AG08395 (cell line): ENCODE measurements around the gene SLC8B1.

ENCODE experiments used
- DNase-seq: peaks from one replicate; pipeline ENCODE4 v3.0.0; 2012; ENCODE audit warnings: mixed read lengths, low spot score

The SLC8B1 gene

DNA sequence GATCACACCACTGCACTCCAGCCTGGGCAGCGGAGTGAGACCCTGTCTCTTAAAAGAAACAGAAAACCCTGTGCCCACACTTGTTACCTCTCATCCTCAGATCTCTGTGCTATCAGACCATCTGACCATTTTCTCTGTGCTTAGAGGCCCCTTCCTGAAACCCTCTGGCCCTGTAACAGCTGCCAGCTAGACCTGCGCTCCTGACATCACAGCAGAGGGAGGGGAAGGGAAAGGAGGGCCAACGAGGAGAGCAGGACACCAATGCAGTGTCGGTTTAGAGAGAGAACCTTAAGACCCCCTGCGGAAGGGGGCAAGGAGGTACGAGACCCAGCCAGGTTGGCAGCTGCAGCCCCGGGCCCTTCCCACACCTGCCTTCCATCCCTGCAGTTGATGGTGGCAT lies 42.4 kb downstream of the SLC8B1 start:
- DNase-seq: no peak

DNA sequence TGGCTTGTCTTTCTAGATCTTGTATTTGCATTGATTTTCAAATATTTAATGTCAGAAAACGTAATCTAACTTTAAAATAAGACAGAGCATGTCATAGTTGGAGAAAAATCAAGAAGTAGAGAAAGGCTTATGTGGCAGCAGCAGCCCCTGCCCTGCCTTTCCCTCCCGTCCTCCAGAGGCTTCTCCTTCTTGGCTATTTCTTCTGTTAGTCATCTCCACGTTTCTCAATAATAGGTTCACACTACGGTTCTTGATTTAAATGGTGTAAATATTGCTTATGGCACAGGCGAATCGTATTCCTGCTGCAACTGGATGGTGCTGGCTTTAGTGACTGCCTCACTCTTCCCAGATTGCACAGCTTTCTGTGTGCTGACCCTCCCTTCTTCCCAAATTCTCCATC lies 42.8 kb downstream of the SLC8B1 start:
- peak; percentile 64 for DNase-seq

DNA sequence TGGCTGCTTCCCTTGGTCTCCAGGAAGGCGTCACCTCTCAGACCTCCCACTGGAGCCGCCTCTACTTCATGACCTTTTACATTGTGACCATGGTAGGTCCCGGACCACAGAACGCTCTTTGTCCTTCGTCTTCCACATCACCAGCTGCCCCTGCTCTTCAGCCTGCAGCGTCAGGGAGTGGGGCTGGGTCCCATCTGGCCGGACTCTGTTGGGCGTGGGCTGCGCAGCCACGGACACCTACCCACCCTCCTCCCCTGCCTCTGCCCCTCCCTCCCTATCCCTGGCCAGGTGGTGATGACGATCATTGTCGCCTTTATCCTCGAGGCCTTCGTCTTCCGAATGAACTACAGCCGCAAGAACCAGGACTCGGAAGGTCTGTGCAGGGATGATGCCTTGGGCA lies 43.3 kb downstream of the SLC8B1 start:
- no peak for DNase-seq

DNA sequence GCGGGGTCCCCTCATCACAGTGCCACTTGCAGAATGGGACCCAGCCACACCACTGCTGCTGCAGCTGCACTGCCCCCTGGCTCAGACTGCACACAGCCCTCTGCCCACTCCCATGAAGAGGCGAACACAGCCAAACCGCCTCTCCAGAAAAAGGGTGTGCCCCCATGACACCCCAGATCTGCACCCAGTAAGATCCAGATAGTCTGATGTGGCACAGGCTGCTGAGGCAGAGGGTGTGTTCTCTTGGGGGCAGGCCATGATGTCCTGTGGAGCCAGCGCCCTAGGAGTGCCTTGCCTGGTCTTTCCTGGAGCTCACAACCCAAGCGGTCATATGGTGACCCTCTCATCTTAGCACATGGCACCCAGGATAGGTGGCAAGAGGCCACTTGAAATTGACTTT lies 44.4 kb downstream of the SLC8B1 start:
- DNase-seq: no peak

DNA sequence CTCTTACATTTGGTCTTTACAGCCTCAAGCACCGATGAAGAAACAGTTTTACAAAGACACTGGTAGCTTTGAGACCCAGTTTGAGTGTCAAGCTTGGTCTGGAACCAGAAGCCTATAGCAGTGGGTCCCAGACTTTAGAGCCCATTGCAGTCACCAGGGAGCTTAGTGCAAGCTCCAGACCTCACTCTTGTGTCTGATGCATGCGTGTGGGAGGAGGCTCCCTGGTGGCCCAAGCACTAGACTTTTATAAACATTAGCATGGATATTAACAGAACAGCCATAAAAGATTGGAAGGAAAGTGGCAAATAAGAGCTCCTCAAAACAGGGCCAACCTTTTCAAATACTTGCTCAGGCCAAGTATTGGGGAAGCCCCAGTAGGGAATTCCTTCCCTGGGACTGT lies 45.5 kb downstream of the SLC8B1 start:
- no peak for DNase-seq

DNA sequence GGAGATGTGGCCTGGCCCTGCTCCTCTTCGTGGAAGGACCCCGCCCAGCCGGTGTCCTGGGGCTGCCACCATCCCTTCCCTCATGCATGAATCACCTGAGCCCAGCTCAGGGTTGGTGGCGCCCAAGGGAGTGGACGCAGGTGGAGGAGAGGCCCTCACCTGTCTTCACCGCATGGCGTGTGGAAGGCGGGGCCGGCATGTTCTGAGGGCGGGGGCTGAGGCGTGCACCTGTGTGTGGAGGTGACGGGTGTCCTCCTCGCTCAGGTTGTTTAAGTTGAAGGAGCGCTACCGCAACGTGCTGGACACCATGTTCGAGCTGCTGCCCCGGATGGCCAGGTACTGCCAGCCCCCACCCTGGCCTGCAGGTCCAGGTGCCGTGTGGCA lies 47.0 kb downstream of the SLC8B1 start:
- no peak for DNase-seq

DNA sequence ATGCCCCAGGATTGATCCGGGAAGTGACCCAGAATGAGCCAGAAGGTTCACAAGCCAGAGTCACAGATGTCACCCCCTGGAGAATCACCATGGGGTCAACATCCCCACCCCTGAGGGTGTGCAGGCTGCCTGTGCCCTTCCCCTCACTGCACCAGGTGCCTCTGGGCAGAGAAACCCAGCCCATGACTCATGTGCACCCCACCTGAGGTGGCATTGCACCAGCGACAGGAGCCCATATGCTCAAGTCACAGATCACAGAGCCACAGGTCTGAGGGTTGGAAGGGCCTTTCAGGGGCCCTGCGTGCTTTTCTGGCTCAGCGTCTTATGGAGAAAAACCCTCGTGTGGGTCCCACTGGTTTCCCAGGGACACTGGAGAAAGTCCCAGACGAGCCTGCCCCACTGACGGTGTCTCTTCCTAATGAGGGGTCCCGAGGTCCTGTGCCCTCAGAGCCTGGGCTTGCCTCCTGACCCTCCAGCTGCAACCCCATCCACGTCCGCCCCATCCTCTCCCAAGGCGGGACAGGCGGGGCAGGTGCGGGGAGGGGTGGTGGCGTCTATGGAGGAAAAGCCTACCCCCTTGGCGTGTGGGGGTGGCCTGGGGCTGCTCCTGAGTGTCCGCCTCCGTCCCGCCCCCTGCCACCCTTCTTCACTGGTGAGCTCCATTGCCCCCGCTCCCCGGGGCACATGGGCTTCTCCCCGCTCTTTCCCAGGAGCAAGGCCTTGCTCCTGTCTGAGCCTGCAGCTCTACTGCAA lies 47.6 kb downstream of the SLC8B1 start:
- DNase-seq: no peak

DNA sequence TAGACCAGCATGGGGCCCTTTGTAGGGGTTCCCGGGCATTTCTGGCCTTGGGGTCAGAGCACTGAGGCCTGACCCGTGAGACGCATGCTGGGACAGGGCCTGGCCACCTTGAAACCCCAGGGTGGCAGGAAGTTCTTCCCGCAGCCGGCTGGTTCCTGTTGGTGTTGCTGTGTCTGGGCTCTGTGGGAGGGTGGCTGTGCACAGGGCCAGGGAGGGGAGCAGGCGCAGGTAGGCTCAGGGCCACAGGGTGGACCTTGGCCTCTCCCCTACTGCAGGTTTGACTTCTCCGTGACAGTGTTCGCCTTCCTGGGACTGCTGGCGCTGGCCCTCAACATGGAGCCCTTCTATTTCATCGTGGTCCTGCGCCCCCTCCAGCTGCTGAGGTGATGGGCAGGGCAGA lies 48.2 kb downstream of the SLC8B1 start:
- DNase-seq: no peak

DNA sequence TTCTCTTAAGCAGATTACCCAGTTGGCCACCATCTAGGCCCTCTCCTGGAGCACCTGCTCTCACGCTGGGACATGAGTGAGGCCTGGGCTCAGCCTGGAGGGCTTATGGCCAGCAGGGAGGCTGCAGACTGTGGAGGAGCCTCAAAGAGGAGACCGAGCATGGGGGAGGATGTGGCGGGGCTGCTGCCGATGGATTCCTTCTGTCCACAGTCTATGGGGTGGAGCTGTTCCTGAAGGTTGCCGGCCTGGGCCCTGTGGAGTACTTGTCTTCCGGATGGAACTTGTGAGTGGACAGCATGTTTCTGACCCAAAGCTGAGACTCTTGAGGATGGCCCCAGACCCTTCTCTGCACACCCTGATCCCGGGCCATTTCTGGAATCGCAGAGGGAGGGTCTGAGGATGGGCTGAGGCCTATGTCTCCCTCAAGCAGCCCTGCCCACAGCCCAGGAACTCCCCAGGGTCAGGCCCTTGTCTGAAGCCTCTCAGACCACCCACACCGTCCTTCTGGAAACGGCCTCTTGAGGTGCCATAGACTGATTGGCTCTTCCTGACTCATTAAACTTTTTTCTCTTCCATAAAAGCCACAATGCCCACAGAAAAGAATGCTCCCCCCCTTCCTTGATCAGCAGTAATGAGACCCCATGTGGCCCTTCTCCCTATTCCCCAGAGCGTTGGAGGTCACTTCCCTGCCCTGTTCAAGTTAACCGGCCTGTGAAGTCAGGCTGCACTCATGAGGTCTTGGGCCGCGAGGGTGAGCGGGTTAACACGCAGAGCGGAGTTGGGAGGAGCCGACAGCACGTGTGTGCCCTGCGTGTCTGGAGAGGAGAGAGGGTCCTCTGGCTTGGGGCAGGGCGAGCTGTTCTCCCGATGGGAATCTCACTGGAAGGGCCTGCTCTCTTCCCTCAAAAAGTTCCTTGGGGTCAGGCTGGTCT lies 49.0 kb downstream of the SLC8B1 start:
- DNase-seq: no peak

DNA sequence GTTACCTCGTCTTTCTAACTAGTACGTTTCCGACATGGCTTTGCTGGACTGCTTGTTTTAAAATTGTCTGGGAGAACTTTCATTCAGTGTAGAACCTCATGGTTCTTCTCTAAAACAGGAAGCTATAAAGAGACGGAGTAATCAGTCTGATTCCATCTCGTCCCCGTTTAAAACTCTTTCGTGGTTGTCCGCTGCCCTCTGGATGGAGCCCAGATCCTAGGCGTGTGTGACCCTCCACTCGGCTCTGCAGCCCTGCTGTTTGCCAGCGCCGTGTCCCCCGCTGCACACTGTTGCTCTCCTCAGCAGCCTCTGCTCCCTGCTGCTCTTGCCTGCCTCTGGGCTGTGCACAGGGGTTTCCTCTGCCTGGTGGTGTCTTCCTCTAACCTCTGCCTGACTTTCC lies 50.2 kb downstream of the SLC8B1 start:
- DNase-seq: no peak

DNA sequence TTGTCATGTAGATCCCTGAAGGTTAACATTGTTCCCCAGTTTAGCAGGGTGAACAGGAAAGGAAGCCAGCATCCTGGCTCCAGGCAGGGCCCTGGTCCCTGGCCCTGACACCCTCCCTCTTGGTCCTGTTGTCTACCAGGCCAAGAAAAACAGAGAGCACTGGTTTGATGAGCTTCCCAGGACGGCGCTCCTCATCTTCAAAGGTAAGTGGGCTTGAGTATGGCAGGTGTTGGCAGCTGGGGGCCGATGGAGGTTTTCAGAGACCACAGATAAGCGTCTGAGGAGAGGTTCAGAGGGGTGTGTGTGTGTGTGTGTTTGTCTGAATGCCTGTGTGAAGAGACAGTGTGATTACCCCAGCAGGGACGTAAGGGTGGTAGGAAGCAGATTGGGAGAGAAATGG lies 56.3 kb downstream of the SLC8B1 start:
- DNase-seq: no peak

DNA sequence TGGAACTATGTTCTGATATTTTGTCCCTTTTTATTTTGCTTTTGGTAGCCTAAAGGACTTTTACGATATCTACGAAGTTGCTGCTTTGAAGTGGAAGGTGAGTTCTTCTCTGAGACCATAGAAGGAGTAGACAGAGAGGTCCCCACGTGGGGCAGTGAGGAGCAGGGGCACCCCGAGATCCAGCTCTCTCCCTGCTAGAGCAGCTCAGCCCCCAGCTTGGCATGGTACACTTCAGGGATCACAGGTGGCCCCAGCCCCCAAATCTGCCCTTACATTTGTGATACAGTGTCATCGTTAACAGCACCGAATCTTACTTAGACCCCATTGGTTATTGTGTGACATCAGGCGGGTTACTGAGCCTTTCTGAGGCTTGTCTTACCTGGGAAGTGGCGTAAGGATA lies 56.8 kb downstream of the SLC8B1 start:
- no peak for DNase-seq

DNA sequence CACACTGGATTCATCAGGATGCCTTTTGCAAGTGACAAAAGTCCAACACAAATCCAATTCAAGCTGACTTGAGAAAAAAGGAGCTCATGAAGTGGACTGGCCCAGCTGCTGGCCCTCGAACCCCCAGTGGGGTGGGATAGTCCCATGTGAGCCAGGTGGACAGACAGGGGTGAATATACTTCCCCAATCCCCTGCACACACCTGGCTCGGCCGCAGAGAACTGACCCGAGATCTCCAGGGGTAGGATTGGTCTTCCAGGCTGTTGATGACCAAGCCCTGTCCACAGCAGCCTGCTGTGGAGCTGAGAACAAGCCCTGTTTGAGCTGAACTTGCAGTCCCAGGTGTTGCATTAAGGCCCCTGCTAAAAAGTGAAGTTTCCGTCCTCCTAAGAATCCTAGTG lies 57.4 kb downstream of the SLC8B1 start:
- no peak for DNase-seq

DNA sequence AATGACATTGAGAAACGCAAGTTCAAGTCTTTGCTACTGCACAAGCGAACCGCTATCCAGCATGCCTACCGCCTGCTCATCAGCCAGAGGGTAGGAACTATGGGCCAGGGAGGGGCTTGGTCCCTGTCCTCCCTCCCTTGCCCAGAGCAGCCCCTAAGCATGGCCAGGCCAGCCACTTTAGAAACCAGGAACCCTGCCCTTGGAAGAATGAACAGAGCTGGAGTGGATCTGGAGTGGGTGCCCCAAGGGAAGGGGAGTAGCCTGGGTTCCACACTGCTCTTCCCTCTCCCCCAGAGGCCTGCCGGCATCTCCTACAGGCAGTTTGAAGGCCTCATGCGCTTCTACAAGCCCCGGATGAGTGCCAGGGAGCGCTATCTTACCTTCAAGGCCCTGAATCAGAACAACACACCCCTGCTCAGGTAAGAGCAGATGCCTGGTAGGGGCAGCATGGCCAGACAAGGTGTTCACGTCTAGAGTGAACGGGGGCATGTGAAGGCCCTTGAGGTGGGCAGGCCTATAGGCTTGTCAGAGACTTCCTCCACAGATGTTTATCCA lies 57.9 kb downstream of the SLC8B1 start:
- DNase-seq: no peak

DNA sequence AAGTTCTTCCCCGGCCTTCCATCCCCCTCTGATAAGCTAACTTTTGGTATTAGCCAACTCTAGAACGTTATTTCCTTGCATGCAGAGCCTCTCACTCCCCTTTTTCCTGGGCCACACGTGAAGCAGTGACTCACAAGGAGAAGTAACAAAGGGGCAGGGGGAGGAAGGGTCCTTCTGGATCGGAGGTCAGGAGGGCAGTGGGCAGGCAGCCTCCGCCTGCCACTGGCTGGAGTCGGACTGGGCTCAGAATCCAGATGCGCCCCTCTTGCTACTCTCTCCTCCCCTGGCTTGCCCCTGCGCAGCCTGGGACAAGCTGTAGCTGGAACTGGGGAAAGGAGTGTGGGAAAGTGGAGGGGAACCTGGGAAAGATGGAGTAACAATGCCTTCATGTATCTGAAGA lies 58.6 kb downstream of the SLC8B1 start:
- no peak for DNase-seq

DNA sequence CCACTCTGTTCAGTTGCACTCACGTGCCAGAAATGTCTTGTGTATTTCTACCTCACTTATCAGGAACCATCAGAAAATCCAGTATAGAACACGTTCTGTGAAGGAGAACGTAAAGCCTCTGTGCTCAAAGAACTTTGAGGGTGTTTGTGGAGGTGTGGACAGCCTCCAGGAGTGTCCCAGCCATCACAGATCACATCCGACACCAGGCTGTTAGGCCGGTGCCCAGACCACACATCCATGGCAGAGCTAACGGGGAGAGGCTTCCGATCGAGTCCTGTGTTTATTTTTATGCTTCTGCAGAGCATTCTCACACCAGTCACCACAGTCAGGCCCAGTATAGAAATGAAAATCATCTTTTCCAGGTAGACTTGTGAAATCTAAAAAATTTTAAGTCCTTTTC lies 60.1 kb downstream of the SLC8B1 start:
- DNase-seq: no peak

DNA sequence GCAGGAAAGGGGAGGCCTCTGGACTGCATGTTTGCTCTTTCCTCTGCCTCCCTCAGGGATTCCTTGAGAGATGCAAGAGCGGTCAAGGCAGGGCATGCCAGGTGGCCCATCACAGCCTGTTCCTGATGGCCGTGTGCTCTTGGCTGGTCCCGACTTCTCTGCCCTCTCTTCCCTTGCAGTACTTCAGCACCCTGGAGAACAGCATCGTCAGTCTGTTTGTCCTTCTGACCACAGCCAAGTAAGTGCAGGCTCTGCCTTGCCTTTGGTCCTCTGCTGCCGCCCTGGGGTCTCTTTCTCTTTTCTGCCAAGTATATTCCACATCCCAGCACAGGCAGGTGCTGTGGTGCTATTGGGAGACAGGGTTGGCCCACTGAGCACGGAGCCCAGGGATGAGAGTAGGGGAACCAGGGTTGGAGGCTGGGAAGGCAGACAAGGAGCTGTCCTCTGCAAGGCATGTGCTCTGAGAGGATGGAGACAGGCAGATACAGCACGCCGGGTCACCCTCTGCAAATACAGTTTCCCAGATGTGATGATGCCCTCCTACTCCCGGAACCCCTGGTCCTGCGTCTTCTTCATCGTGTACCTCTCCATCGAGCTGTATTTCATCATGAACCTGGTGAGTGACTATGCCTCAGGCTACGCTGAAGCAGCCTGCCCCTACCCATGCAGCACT lies 61.7 kb downstream of the SLC8B1 start:
- peak; percentile 16 for DNase-seq

DNA sequence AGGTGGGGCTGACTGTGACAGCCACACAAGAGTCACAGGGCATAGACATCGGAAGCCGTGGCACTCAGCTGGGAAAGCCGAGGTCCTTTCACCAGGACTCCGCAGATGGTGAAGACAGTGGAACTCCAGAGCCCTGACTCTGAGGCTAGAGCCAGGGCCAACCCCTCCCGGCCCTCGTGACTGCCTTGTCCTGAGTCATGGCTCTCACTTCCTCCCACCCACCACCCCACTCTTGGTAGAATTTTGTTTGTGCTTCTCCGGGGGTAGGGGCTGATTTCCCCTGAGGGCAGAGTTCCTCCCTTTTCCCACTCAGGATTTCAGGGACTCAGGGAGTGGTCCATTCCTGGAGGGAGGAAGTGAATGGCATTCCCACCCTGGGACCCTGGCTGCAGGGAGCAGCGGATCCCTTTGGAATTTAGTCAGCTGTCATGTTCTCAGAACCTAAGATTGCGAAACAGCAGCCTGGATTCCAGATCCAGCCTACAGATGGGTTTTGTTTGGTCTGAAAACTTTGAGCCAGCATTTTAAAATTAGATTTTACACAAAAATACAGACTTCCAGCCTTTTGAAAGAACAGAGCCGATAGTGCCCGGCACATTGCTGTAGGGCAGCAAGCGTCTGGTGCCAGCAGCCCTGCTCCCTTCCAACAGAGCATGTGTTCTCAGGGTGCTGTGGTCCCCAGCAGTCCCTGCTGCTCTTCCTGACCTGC lies 62.9 kb downstream of the SLC8B1 start:
- peak; percentile 95 for DNase-seq

DNA sequence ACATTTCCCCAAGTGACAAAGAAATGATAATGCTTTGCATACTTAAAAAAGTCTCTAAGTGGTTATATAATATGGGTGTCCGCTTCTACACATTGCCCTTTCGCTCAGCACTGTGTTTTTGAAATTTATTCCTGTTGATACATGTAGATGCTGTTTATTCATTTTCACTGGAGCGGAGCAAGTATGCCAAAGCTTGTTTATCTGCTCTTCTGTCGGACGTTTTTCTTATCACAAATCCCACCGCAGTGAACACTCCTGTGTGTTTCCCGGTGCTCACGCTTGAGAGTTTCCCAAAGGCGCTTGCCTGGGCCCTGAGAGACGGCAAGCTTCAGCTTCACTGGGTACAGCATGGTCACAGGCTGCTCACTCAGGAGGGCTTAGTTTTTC lies 63.5 kb downstream of the SLC8B1 start:
- DNase-seq: no peak

DNA sequence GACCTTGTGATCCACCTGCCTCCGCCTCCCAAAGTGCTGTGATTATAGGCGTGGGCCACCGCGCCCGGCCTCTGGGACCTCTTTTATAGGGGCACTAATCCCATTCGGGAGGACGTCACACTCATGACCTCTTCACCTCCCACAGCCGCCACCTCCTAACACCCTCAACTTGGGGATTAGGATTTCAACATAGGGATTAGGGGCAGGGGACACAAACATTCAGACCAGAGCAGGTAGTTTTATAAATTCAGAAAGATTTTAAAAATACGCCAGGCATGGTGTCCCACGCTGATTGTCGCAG lies 64.2 kb downstream of the SLC8B1 start:
- DNase-seq: no peak

DNA sequence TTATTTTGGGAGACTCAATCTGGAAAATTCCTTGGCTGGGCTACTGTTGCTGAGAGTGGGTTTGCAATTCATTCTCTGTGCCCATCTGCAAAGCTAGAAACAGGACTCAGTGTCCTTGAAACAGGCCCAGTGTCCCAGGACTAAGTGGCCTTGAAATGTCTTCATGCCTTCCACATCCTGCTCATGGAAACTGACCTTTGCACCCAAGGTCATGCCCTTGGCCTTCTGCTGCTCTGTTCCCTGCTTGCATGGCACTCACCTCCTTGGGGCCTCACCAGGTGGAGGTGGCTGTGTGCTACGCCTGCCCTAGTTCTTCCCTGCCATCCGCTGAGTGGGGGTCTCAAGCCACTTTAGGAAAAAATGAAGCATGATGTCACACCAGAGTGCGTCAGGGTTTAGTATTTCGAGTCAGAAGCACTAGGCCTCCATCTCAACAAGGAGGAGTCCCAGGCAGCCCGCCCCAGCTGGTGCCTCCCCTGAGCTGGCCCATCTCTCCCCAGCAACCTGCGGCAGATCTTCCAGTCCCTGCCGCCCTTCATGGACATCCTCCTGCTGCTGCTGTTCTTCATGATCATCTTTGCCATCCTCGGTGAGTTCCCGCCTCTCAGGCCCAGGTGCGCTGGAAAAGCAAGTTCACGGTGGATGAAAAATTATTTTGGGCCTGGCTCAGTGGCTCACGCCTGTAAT lies 65.5 kb downstream of the SLC8B1 start:
- no peak for DNase-seq

DNA sequence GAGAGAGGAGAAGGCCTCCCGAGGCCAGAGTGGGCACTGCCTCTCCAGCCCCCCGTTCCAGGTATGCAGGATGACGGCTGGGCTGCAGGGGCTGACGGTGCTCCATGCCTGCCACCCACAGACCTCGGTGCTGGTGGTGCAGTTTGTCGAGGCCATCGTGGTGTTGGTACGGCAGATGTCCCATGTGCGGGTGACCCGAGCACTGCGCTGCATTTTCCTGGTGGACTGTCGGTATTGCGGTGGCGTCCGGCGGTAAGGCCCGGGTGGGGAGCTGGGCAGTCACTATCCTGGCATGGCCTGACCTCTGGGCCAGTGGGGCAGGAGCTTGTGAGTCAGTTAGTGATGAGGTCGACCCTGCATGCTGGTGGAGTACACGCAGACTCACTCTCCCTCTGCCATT lies 66.3 kb downstream of the SLC8B1 start:
- DNase-seq: no peak
